Mesendoderm (in vitro differentiated cells): ENCODE data around the gene POLR3GL.

Source experiments
- DNase-seq: peaks from one replicate; pipeline ENCODE4 v3.0.0; 2013
- H2AK5ac ChIP-seq: 2 replicates; pipeline ENCODE4 v1.6.1; 2013; ENCODE audit warnings: low read length, inconsistent platforms
- H2BK120ac ChIP-seq: 2 replicates; pipeline ENCODE4 v1.6.1; 2013; ENCODE audit warnings: low read depth, mild to moderate bottlenecking, low read length, moderate library complexity, mixed read lengths
- H2BK15ac ChIP-seq: replicated peaks from 2 replicates; pipeline ENCODE4 v1.6.1; 2013; ENCODE audit warnings: low read depth, mild to moderate bottlenecking, moderate library complexity
- H2BK5ac ChIP-seq: 2 replicates; pipeline ENCODE4 v1.6.1; 2013; ENCODE audit warnings: low read length, inconsistent platforms
- H3K18ac ChIP-seq: 2 replicates; pipeline ENCODE4 v1.6.1; 2013; ENCODE audit warnings: mild to moderate bottlenecking, low read length, mixed read lengths
- H3K23ac ChIP-seq: one replicate; pipeline ENCODE4 v1.6.1; 2013; ENCODE audit warnings: low read length
- H3K27ac ChIP-seq: 2 replicates; pipeline ENCODE4 v1.5.1; 2013; ENCODE audit warnings: low read depth, mild to moderate bottlenecking, inconsistent platforms, low read length, moderate library complexity
- H3K27me3 ChIP-seq: 2 replicates; pipeline ENCODE4 v1.6.1; 2013; ENCODE audit warnings: low read length, control low read depth, mild to moderate bottlenecking, inconsistent platforms; ENCODE audit not compliant: insufficient read depth, poor library complexity
- H3K36me3 ChIP-seq: 2 replicates; pipeline ENCODE4 v1.6.1; 2013; ENCODE audit warnings: low read length, inconsistent platforms; ENCODE audit not compliant: control insufficient read depth, insufficient read depth
- H3K4ac ChIP-seq: one replicate; pipeline ENCODE4 v1.6.1; 2013; ENCODE audit warnings: low read depth, mild to moderate bottlenecking, low read length, moderate library complexity
- H3K4me1 ChIP-seq: 2 replicates; pipeline ENCODE4 v1.6.1; 2013; ENCODE audit warnings: low read depth, low read length, inconsistent platforms; ENCODE audit not compliant: control insufficient read depth
- H3K4me2 ChIP-seq: 2 replicates; pipeline ENCODE4 v1.6.1; 2013; ENCODE audit warnings: low read length
- H3K4me3 ChIP-seq: 2 replicates; pipeline ENCODE4 v1.5.1; 2013; ENCODE audit warnings: mild to moderate bottlenecking, low read length
- H3K56ac ChIP-seq: one replicate; pipeline ENCODE4 v1.6.1; 2013; ENCODE audit warnings: low read length
- H3K79me1 ChIP-seq: 2 replicates; pipeline ENCODE4 v1.6.1; 2013; ENCODE audit warnings: low read length, inconsistent platforms
- H3K79me2 ChIP-seq: 2 replicates; pipeline ENCODE4 v1.6.1; 2013; ENCODE audit warnings: mild to moderate bottlenecking, low read length; ENCODE audit not compliant: control insufficient read depth, insufficient read depth
- H3K9ac ChIP-seq: 2 replicates; pipeline ENCODE4 v1.6.1; 2013; ENCODE audit warnings: low read length, inconsistent platforms
- H4K5ac ChIP-seq: one replicate; pipeline ENCODE4 v1.6.1; 2013; ENCODE audit warnings: low read length
- H4K8ac ChIP-seq: one replicate; pipeline ENCODE4 v1.6.1; 2013; ENCODE audit warnings: low read depth, mild to moderate bottlenecking, control low read depth, low read length, moderate library complexity
- WGBS: extraction: QIAGEN DNeasy Blood & Tissue Kit; methylation state at CpG from one replicate; pipeline ENCODE4 v1.1.7; 2013; ENCODE audit warnings: low lambda C conversion rate, missing lambda C conversion rate; ENCODE audit not compliant: insufficient coverage; ENCODE audit errors: extremely low coverage; 5-methylcytosine and 5-hydroxymethylcytosine counted together

The POLR3GL gene

DNA sequence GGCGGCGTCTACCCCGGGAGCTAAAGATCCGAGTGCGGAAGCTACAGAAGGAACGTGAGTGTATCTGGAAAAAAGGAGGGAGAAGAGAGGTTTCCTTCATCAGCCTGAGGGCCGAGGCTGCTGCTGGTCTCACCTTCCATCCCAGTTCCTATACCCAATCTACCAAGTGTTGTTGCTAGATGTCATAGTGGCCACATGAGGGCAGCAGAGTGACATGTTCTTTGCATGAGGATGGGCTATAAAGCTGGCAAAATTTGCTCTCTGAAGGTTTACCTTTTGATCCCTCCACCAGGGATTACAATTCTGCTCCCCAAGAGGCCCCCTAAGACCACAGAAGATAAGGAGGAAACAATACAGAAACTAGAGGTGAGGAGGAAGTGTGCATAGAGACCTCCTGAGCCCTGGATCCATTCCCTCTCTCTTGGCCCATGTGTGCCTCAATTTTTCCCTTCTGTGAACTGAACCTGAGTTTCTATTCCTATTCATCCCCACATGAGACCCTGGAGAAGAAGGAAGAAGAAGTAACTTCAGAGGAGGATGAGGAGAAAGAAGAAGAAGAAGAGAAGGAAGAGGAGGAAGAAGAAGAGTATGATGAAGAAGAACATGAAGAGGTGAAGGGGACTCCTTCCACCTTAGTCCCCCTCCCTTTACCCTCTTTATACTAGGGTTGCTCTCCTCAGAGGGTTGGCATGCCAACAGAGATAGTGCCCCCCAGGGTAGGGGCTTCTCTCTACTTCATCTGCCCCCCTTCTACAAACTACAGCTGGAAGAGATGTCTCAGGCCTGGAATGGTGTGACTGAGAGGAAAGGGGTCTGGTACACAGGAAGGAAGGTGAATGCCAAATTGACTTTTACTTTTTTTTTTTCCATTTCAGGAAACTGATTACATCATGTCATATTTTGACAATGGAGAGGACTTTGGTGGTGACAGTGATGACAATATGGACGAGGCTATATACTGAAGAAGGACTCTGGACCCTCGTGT, 13.3 kb downstream of the POLR3GL start:
- Histone ChIP-seq H2BK5ac (peak overlapping the region; percentile 20), H3K18ac (peak overlapping the region; percentile 6), H3K36me3 (no peaks in the 10 kb centered on the region), H3K9ac (peak overlapping the region; percentile 31), H3K4ac (no peak overlapping the region), H3K56ac (peak overlapping the region; percentile 63), H2BK15ac (peak overlapping the region; percentile 89), H3K79me1 (no peaks in the 10 kb centered on the region), H3K23ac (no peak overlapping the region), H3K27ac (no peak overlapping the region), H3K4me2 (no peak overlapping the region), H4K8ac (no peak overlapping the region), H3K4me1 (peaks cover 15% of the 10 kb centered on the region), H4K5ac (no peak overlapping the region), H3K27me3 (no peaks in the 10 kb centered on the region), H3K79me2 (no peaks in the 10 kb centered on the region), H3K4me3 (no peak overlapping the region), H2BK120ac (peak overlapping the region; percentile 29), H2AK5ac (no peak overlapping the region)
- no CpG with 5 or more reads among the region's 9 CpGs for WGBS
- DNase-seq: peak; percentile 94

DNA sequence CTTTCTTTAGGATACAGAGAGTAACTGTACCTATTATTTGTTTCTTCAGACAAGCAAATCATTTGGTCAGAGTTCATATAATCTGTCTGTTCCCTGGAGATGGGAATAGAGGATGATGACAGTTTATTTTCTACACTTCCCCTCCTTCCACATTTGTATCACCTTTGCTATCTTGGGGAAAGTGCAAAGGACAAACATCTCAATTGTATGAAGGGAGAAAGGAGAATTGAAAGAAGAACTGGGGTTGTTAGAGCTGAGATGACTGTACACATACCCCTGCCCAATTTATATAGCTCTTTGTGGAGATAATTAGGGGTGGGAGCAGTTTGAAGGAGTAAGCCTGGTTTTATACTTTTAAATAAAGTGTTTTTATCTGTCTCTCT, 14.0 kb downstream of the POLR3GL start:
- Histone ChIP-seq H3K27me3 (no peaks in the 10 kb centered on the region), H4K8ac (no peak overlapping the region), H3K79me2 (no peaks in the 10 kb centered on the region), H2AK5ac (no peak overlapping the region), H3K36me3 (no peaks in the 10 kb centered on the region), H3K9ac (peak overlapping the region; percentile 60), H2BK15ac (peak overlapping the region; percentile 89), H3K79me1 (no peaks in the 10 kb centered on the region), H2BK120ac (peak overlapping the region; percentile 13), H3K4me3 (no peak overlapping the region), H3K56ac (peak overlapping the region; percentile 86), H3K23ac (no peak overlapping the region), H3K18ac (peak overlapping the region; percentile 86), H3K4ac (peak overlapping the region; percentile 72), H3K4me1 (peaks cover 15% of the 10 kb centered on the region), H4K5ac (no peak overlapping the region), H3K4me2 (no peak overlapping the region), H2BK5ac (peak overlapping the region; percentile 43), H3K27ac (peak overlapping the region; percentile 92)
- DNase-seq: no peak

DNA sequence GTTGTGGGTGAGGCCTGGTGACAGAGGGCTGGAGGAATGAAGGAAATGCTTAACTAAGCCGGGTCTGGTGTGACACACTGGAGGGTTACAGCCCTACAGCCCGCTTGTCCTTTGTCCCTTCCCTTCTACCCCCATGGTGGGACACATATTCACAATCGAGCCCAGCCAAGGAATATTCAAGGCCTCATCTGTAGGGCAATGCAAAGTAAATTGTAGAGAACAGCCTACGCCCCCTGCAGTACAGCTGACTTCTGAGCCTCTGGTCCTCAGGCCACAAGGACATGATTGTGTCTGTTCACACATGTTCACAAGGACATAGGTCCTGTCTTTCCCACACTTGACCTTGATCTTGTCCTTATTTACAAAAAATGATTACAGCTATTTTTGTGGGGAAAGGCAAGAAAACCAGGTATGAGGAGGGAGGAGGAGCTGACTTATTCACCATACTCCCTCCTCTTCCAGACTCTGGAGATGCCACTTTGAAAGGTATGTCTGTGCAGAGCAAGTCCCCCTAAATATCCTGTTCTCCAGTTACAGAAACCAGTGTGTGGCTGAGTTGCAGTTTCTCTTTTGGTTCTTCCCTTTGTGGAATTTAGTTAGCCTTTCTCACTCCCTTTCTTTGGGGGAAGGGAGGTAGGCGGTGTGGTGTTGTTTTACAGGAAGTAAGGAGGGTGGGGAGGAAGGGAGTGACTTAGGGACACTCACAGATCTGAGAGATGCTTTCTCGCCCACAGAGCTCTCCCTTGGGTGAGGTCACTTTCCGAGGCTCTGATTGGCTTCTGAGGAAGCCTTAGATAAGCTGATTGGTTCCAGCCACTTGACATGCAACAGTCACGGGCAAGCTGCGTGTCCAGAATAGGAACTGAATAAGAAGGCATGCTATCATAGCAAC, 14.6 kb downstream of the POLR3GL start:
- no peak overlapping the region for H3K23ac ChIP-seq
- H3K4me1 ChIP-seq: peaks cover 15% of the 10 kb centered on the region
- no peak overlapping the region for H2AK5ac ChIP-seq
- H2BK5ac ChIP-seq: peak overlapping the region; percentile 43
- peak overlapping the region; percentile 60 for H3K9ac ChIP-seq
- H3K4me3 ChIP-seq: no peak overlapping the region
- no peak overlapping the region for H4K5ac ChIP-seq
- no peaks in the 10 kb centered on the region for H3K36me3 ChIP-seq
- H3K18ac ChIP-seq: peak overlapping the region; percentile 86
- H2BK120ac ChIP-seq: peak overlapping the region; percentile 13
- no peaks in the 10 kb centered on the region for H3K79me1 ChIP-seq
- DNase-seq: peak; percentile 100
- no peaks in the 10 kb centered on the region for H3K79me2 ChIP-seq
- no peak overlapping the region for H4K8ac ChIP-seq
- no CpG with 5 or more reads among the region's 9 CpGs for WGBS
- H3K27me3 ChIP-seq: no peaks in the 10 kb centered on the region
- peak overlapping the region; percentile 89 for H2BK15ac ChIP-seq
- peak overlapping the region; percentile 86 for H3K56ac ChIP-seq
- H3K4ac ChIP-seq: peak overlapping the region; percentile 72
- H3K4me2 ChIP-seq: peak overlapping the region; percentile 16
- peak overlapping the region; percentile 92 for H3K27ac ChIP-seq

DNA sequence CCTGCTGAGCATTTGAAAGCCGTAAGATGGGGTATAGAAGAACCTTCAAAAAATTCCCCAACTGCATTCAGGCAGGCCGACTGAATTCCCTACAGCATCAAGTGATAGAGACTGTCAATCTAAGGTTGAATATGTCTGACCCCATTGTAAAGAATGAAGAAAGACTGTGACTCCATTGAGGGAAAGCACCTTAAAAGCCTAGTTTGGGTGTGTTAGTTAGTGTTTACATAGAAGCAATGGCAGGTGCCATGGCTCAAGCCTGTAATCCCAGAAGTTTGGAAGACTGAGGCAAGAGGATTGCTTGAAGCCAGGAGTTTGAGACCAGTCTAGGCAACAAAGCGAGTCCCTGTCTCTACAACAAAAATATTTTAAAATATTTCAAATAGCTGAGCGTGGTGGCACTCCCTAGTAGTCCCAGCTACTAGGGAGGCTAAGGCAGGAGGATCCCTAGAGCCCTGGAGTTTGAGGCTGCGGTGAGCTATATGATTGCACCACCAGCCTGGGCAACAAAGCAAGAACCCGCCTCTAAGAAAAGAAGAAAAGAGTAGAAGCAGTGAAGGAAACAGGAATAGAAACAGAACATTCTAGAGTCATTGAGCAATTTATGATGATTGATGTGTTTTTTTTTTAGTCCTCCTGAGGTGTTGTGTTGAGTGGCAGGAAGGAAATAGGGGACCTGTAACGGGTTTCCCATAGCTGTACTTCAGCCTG, 15.4 kb downstream of the POLR3GL start:
- no peaks in the 10 kb centered on the region for H3K36me3 ChIP-seq
- H4K5ac ChIP-seq: no peak overlapping the region
- H3K4ac ChIP-seq: peak overlapping the region; percentile 72
- no peaks in the 10 kb centered on the region for H3K79me1 ChIP-seq
- H3K27me3 ChIP-seq: no peaks in the 10 kb centered on the region
- no peak overlapping the region for H2BK15ac ChIP-seq
- H3K27ac ChIP-seq: peak overlapping the region; percentile 52
- H2AK5ac ChIP-seq: no peak overlapping the region
- no peak overlapping the region for H3K9ac ChIP-seq
- H3K4me1 ChIP-seq: peaks cover 15% of the 10 kb centered on the region
- H3K79me2 ChIP-seq: no peaks in the 10 kb centered on the region
- H3K56ac ChIP-seq: peak overlapping the region; percentile 58
- no peak for DNase-seq
- no peak overlapping the region for H4K8ac ChIP-seq
- no peak overlapping the region for H3K23ac ChIP-seq
- no peak overlapping the region for H2BK120ac ChIP-seq
- H2BK5ac ChIP-seq: peak overlapping the region; percentile 23
- peak overlapping the region; percentile 64 for H3K18ac ChIP-seq
- no CpG with 5 or more reads among the region's 7 CpGs for WGBS
- peak overlapping the region; percentile 9 for H3K4me2 ChIP-seq
- H3K4me3 ChIP-seq: no peak overlapping the region

DNA sequence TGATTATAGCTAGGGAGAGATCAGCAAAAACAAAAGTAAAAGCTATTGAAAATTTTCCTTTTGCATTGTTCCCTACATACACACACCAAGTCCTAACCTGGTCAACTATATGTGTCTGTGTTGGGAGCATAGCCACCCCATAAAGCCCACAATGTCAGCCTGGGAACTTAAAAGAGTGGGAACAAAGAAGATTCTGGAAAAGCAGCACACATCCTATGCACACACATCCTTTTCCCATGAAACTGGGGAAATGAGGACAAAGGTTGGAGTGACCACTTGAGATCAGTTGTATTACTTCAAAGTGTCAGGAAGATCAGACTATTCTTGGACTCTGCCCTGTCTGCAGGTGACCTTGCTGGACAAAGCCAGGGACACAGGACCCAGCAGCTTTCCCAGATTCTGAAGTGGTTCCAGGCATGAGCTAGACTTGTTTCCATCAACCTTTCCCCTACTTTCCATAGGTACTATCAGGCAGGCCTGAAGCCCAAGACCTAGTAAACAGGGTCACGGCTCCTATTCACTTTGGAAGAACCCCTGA, 16.0 kb downstream of the POLR3GL start:
- H3K23ac ChIP-seq: no peak overlapping the region
- H3K79me2 ChIP-seq: no peaks in the 10 kb centered on the region
- H2AK5ac ChIP-seq: no peak overlapping the region
- H3K18ac ChIP-seq: no peak overlapping the region
- no peak overlapping the region for H3K9ac ChIP-seq
- no peak overlapping the region for H4K5ac ChIP-seq
- H3K79me1 ChIP-seq: no peaks in the 10 kb centered on the region
- peak overlapping the region; percentile 72 for H3K4ac ChIP-seq
- no peak overlapping the region for H2BK5ac ChIP-seq
- DNase-seq: no peak
- H2BK120ac ChIP-seq: peak overlapping the region; percentile 65
- H3K4me2 ChIP-seq: no peak overlapping the region
- no peak overlapping the region for H3K56ac ChIP-seq
- no peak overlapping the region for H3K4me3 ChIP-seq
- no peak overlapping the region for H4K8ac ChIP-seq
- peaks cover 17% of the 10 kb centered on the region for H3K4me1 ChIP-seq
- H2BK15ac ChIP-seq: no peak overlapping the region
- no CpG with 5 or more reads among the region's 1 CpG for WGBS
- H3K36me3 ChIP-seq: no peaks in the 10 kb centered on the region
- H3K27ac ChIP-seq: no peak overlapping the region
- H3K27me3 ChIP-seq: no peaks in the 10 kb centered on the region
